T-helper 2 cell treated with Interferon-gamma antibody and Interleukin-4, amounts not matched to agents 5 μg/mL and 100 μg/mL, for 36 hours (primary cell): Measurements from ENCODE around the gene CTSD.

Source experiments
- DNase-seq: peaks from one replicate; pipeline ENCODE4 v3.0.0; 2021; ENCODE audit warnings: low spot score
- H3K27ac Mint-ChIP-seq: one replicate; pipeline ENCODE4 v1.8.0; 2021; ENCODE audit warnings: mild to moderate bottlenecking, mixed read lengths
- H3K27me3 Mint-ChIP-seq: one replicate; pipeline ENCODE4 v1.8.0; 2021; ENCODE audit warnings: low read depth, mixed read lengths
- H3K36me3 Mint-ChIP-seq: one replicate; pipeline ENCODE4 v1.8.0; 2021; ENCODE audit warnings: low read depth, mixed read lengths
- H3K4me1 Mint-ChIP-seq: one replicate; pipeline ENCODE4 v1.8.0; 2021; ENCODE audit warnings: low read depth, mixed read lengths
- H3K4me3 Mint-ChIP-seq: one replicate; pipeline ENCODE4 v1.8.0; 2022; ENCODE audit warnings: mild to moderate bottlenecking, moderate library complexity, mixed read lengths
- H3K9me3 Mint-ChIP-seq: one replicate; pipeline ENCODE4 v1.8.0; 2021; ENCODE audit warnings: mixed read lengths

The CTSD gene

GRCh38 chr11:1759151-1759850 is 4.4 kb downstream of the CTSD start:
- no peaks in the 10 kb centered on the region for H3K27me3 Mint-ChIP-seq
- no peak for DNase-seq
- peak overlapping the region; percentile 76 for H3K4me3 Mint-ChIP-seq
- H3K36me3 Mint-ChIP-seq = peaks cover 16% of the 10 kb centered on the region
- peak overlapping the region; percentile 84 for H3K27ac Mint-ChIP-seq
- peaks cover 42% of the 10 kb centered on the region for H3K4me1 Mint-ChIP-seq
- H3K9me3 Mint-ChIP-seq = no peaks in the 10 kb centered on the region

- Mint-ChIP-seq H3K27me3 (no peaks in the 10 kb centered on the region), H3K4me1 (peaks cover 41% of the 10 kb centered on the region), H3K9me3 (no peaks in the 10 kb centered on the region), H3K36me3 (peaks cover 16% of the 10 kb centered on the region), H3K27ac (peak overlapping the region; percentile 84), H3K4me3 (peak overlapping the region; percentile 76)
- DNase-seq = no peak
Observed at GRCh38 chr11:1758611-1759150, 5.0 kb downstream of the CTSD start.

GRCh38 chr11:1757861-1758610 is 5.7 kb downstream of the CTSD start:
- Mint-ChIP-seq H3K9me3 (no peaks in the 10 kb centered on the region), H3K4me1 (peaks cover 42% of the 10 kb centered on the region), H3K4me3 (peak overlapping the region; percentile 76), H3K27me3 (no peaks in the 10 kb centered on the region), H3K27ac (peak overlapping the region; percentile 84), H3K36me3 (peaks cover 18% of the 10 kb centered on the region)
- peak; percentile 52 for DNase-seq

GRCh38 chr11:1756791-1757771 is 6.6 kb downstream of the CTSD start:
- Mint-ChIP-seq H3K4me3 (peak overlapping the region; percentile 76), H3K4me1 (peaks cover 38% of the 10 kb centered on the region), H3K9me3 (no peaks in the 10 kb centered on the region), H3K27me3 (no peaks in the 10 kb centered on the region), H3K36me3 (peaks cover 16% of the 10 kb centered on the region), H3K27ac (peak overlapping the region; percentile 84)
- DNase-seq = no peak

- Mint-ChIP-seq H3K4me1 (peaks cover 33% of the 10 kb centered on the region), H3K4me3 (peak overlapping the region; percentile 70), H3K27me3 (no peaks in the 10 kb centered on the region), H3K36me3 (peaks cover 16% of the 10 kb centered on the region), H3K27ac (peak overlapping the region; percentile 75), H3K9me3 (no peaks in the 10 kb centered on the region)
- DNase-seq = no peak
Observed at GRCh38 chr11:1755692-1756561, 7.8 kb downstream of the CTSD start.

GRCh38 chr11:1755344-1755691 is 8.4 kb downstream of the CTSD start:
- Mint-ChIP-seq H3K4me1 (peaks cover 33% of the 10 kb centered on the region), H3K9me3 (no peaks in the 10 kb centered on the region), H3K27me3 (peaks cover 3% of the 10 kb centered on the region), H3K4me3 (peak overlapping the region; percentile 70), H3K36me3 (peaks cover 16% of the 10 kb centered on the region), H3K27ac (peak overlapping the region; percentile 75)
- DNase-seq = no peak

GRCh38 chr11:1754376-1755150 is 9.2 kb downstream of the CTSD start:
- H3K9me3 Mint-ChIP-seq = no peaks in the 10 kb centered on the region
- no peak for DNase-seq
- H3K4me3 Mint-ChIP-seq = no peak overlapping the region
- no peak overlapping the region for H3K27ac Mint-ChIP-seq
- H3K27me3 Mint-ChIP-seq = peaks cover 11% of the 10 kb centered on the region
- H3K4me1 Mint-ChIP-seq = peaks cover 32% of the 10 kb centered on the region
- H3K36me3 Mint-ChIP-seq = peaks cover 16% of the 10 kb centered on the region

GRCh38 chr11:1753929-1754305 is 9.8 kb downstream of the CTSD start:
- Mint-ChIP-seq H3K36me3 (peaks cover 16% of the 10 kb centered on the region), H3K4me3 (no peak overlapping the region), H3K27me3 (peaks cover 13% of the 10 kb centered on the region), H3K27ac (no peak overlapping the region), H3K9me3 (no peaks in the 10 kb centered on the region), H3K4me1 (peaks cover 31% of the 10 kb centered on the region)
- no peak for DNase-seq

GRCh38 chr11:1753229-1753928 is 10.3 kb downstream of the CTSD start:
- Mint-ChIP-seq H3K9me3 (no peaks in the 10 kb centered on the region), H3K4me3 (no peak overlapping the region), H3K4me1 (peaks cover 28% of the 10 kb centered on the region), H3K27me3 (peaks cover 15% of the 10 kb centered on the region), H3K27ac (peak overlapping the region; percentile 58), H3K36me3 (peaks cover 11% of the 10 kb centered on the region)
- DNase-seq = no peak

- DNase-seq = no peak
- no peaks in the 10 kb centered on the region for H3K9me3 Mint-ChIP-seq
- H3K27me3 Mint-ChIP-seq = peaks cover 17% of the 10 kb centered on the region
- peaks cover 11% of the 10 kb centered on the region for H3K36me3 Mint-ChIP-seq
- H3K27ac Mint-ChIP-seq = peak overlapping the region; percentile 58
- peaks cover 28% of the 10 kb centered on the region for H3K4me1 Mint-ChIP-seq
- H3K4me3 Mint-ChIP-seq = no peak overlapping the region
Observed at GRCh38 chr11:1752907-1753228, 10.9 kb downstream of the CTSD start.

- Mint-ChIP-seq H3K4me1 (peaks cover 21% of the 10 kb centered on the region), H3K27ac (no peak overlapping the region), H3K36me3 (peaks cover 9% of the 10 kb centered on the region), H3K27me3 (peaks cover 17% of the 10 kb centered on the region), H3K9me3 (no peaks in the 10 kb centered on the region), H3K4me3 (no peak overlapping the region)
- no peak for DNase-seq
Observed at GRCh38 chr11:1751999-1752906, 11.5 kb downstream of the CTSD start.
